Measurements from ENCODE around the gene B4GALT1.
A peak's percentile ranks its signal among the peaks of the same experiment; 100 is the strongest.
"Not testable (repeated sequence)": the region's sequence is repeated elsewhere in the genome, so short reads cannot be mapped to it uniquely, and the experiment has no call there.

Gene B4GALT1

GRCh38 chr9:33184963-33185362, 17.8 kb upstream of the B4GALT1 start:
- DNase-seq (ENCODE audit: low read depth), result no peak

GRCh38 chr9:33182519-33182918, 15.4 kb upstream of the B4GALT1 start:
- DNase-seq (ENCODE audit: low read depth), result no peak

- DNase-seq (ENCODE audit: low read depth), result no peak
Measured at GRCh38 chr9:33180526-33181184, 13.5 kb upstream of the B4GALT1 start.

GRCh38 chr9:33178972-33179697, 12.0 kb upstream of the B4GALT1 start:
- DNase-seq (ENCODE audit: low read depth), result no peak

- DNase-seq (ENCODE audit: low read depth), result no peak
Measured at GRCh38 chr9:33177639-33178038, 10.5 kb upstream of the B4GALT1 start.

GRCh38 chr9:33177086-33177485, 9.9 kb upstream of the B4GALT1 start:
- no peak for DNase-seq (ENCODE audit: low read depth)

- DNase-seq (ENCODE audit: low read depth), result no peak
Measured at GRCh38 chr9:33175649-33176325, 8.7 kb upstream of the B4GALT1 start.

- no peak for DNase-seq (ENCODE audit: low read depth)
Measured at GRCh38 chr9:33172256-33173238, 5.4 kb upstream of the B4GALT1 start.

- DNase-seq (ENCODE audit: low read depth), result peak; percentile 21
Measured at GRCh38 chr9:33170464-33171415, 3.6 kb upstream of the B4GALT1 start.

- no peak for DNase-seq (ENCODE audit: low read depth)
Measured at GRCh38 chr9:33168941-33169544, 1.9 kb upstream of the B4GALT1 start.

- no peak for DNase-seq (ENCODE audit: low read depth)
Measured at GRCh38 chr9:33167972-33168461, 881 bp upstream of the B4GALT1 start.

- DNase-seq (ENCODE audit: low read depth), result no peak
Measured at GRCh38 chr9:33166231-33167083, 679 bp downstream of the B4GALT1 start.

GRCh38 chr9:33165263-33166151, 1.6 kb downstream of the B4GALT1 start:
- DNase-seq (ENCODE audit: low read depth), result no peak

GRCh38 chr9:33164921-33165262, 2.2 kb downstream of the B4GALT1 start:
- DNase-seq (ENCODE audit: low read depth), result not testable (repeated sequence)

- DNase-seq (ENCODE audit: low read depth), result no peak
Measured at GRCh38 chr9:33164138-33164809, 2.9 kb downstream of the B4GALT1 start.

- no peak for DNase-seq (ENCODE audit: low read depth)
Measured at GRCh38 chr9:33163433-33164137, 3.6 kb downstream of the B4GALT1 start.

- DNase-seq (ENCODE audit: low read depth), result no peak
Measured at GRCh38 chr9:33162721-33163311, 4.3 kb downstream of the B4GALT1 start.
